ENCODE measurements around the gene RNF26.

DNA sequence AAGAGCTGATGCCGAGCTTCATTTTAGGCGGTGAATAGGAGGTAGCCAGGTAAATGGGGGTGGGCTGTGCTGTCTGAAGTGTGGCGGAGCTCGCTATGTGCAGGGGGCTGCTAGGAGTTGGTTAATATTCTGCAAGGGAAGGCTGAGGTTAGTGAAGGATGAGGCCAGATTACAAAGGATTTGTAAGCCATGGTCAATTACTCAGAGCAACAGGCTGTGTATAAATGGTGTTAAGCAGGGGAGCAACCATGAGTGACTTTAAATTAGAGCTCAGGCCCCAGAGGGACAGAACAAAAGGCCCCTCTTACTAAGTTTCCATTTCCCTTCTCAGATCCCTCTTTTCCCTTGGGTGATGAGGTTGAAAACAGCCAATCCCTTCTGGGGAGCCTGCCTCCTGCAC, 10.1 kb upstream of the RNF26 start:
- TF ChIP-seq ZFX (IDR thresholded peaks at IDR 0.05): no peak
- TF ChIP-seq, protein P1, sequence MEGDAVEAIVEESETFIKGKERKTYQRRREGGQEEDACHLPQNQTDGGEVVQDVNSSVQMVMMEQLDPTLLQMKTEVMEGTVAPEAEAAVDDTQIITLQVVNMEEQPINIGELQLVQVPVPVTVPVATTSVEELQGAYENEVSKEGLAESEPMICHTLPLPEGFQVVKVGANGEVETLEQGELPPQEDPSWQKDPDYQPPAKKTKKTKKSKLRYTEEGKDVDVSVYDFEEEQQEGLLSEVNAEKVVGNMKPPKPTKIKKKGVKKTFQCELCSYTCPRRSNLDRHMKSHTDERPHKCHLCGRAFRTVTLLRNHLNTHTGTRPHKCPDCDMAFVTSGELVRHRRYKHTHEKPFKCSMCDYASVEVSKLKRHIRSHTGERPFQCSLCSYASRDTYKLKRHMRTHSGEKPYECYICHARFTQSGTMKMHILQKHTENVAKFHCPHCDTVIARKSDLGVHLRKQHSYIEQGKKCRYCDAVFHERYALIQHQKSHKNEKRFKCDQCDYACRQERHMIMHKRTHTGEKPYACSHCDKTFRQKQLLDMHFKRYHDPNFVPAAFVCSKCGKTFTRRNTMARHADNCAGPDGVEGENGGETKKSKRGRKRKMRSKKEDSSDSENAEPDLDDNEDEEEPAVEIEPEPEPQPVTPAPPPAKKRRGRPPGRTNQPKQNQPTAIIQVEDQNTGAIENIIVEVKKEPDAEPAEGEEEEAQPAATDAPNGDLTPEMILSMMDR (IDR thresholded peaks at IDR 0.05 in 2 of 3, conservative IDR thresholded peaks at IDR 0.05 in 1 of 3; ENCODE audit: borderline replicate concordance in 1 of 3, insufficient read depth in 1 of 3, low read depth in 2 of 3, low read length in 2 of 3): no peak
- no peak for TF ChIP-seq POLR2A (IDR thresholded peaks at IDR 0.05; ENCODE audit: borderline replicate concordance, extremely low read depth, insufficient read depth, insufficient read length)
- no peak for TF ChIP-seq EZH2 (IDR thresholded peaks at IDR 0.05)
- no peak for TF ChIP-seq POLR2AphosphoS5 (IDR thresholded peaks at IDR 0.05; ENCODE audit: low read depth, low read length)
- TF ChIP-seq SIN3A (IDR thresholded peaks at IDR 0.05; ENCODE audit: low read depth): no peak

Data from HCT116 (cell line).